PFSK-1 (cell line): ENCODE measurements around the gene TMEM209.

Source experiments
- FOXP2 ChIP-seq: optimal IDR thresholded peaks from 2 replicates; pipeline ENCODE3; 2011; ENCODE audit warnings: borderline replicate concordance, control low read depth, inconsistent platforms; ENCODE audit not compliant: insufficient read depth; ENCODE audit errors: extremely low read length, extremely low read depth
- POLR2AphosphoS5 ChIP-seq: IDR thresholded peaks from 2 replicates; pipeline ENCODE4 v1.6.1; 2012; ENCODE audit warnings: low read depth, mild to moderate bottlenecking, control low read depth, low read length, moderate library complexity
- SIN3A ChIP-seq: IDR thresholded peaks from 2 replicates; pipeline ENCODE4 v1.6.1; 2012; ENCODE audit warnings: mild to moderate bottlenecking, low read length, moderate library complexity, borderline replicate concordance; ENCODE audit not compliant: insufficient read depth
- TAF1 ChIP-seq: IDR thresholded peaks from 2 replicates; pipeline ENCODE4 v1.6.1; 2012; ENCODE audit warnings: low read length, control low read depth, borderline replicate concordance; ENCODE audit not compliant: insufficient read depth
- TF ChIP-seq, protein P1 (sequence below), 2 experiments: IDR thresholded peaks; 2 replicates each; pipeline versions ENCODE4 v1.6.1 to v1.8.0; 2011 to 2012; ENCODE audit warnings: low read depth in 2 of 2, low read length in 2 of 2, control low read depth in 1 of 2, inconsistent platforms in 1 of 2, mild to moderate bottlenecking in 1 of 2, moderate library complexity in 1 of 2; ENCODE audit not compliant: insufficient read depth in 1 of 2

TMEM209 gene

DNA sequence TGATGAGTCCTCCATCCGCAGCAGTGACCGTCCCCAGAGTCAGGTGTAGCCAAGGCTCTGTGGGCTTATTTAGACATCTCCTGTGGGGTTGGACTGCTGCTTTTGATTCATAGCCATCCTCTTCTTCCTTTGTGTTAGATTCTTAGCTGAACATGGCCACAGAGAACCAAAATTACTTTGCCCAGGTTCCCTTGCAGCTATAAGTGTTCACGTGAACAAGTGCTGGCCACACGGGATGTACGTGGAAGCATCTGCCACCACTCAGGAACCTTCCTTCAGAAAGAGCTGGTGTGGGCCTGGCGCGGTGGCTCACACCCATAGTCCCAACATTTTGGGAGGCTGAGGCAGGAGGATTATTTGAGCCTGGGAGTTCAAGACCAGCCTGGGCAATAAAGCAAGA is 49.1 kb downstream of the TMEM209 start:
- TF ChIP-seq, protein P1, sequence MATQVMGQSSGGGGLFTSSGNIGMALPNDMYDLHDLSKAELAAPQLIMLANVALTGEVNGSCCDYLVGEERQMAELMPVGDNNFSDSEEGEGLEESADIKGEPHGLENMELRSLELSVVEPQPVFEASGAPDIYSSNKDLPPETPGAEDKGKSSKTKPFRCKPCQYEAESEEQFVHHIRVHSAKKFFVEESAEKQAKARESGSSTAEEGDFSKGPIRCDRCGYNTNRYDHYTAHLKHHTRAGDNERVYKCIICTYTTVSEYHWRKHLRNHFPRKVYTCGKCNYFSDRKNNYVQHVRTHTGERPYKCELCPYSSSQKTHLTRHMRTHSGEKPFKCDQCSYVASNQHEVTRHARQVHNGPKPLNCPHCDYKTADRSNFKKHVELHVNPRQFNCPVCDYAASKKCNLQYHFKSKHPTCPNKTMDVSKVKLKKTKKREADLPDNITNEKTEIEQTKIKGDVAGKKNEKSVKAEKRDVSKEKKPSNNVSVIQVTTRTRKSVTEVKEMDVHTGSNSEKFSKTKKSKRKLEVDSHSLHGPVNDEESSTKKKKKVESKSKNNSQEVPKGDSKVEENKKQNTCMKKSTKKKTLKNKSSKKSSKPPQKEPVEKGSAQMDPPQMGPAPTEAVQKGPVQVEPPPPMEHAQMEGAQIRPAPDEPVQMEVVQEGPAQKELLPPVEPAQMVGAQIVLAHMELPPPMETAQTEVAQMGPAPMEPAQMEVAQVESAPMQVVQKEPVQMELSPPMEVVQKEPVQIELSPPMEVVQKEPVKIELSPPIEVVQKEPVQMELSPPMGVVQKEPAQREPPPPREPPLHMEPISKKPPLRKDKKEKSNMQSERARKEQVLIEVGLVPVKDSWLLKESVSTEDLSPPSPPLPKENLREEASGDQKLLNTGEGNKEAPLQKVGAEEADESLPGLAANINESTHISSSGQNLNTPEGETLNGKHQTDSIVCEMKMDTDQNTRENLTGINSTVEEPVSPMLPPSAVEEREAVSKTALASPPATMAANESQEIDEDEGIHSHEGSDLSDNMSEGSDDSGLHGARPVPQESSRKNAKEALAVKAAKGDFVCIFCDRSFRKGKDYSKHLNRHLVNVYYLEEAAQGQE (IDR thresholded peaks at IDR 0.05; ENCODE audit: insufficient read depth in 1 of 2, low read depth in 2 of 2, low read length in 2 of 2) = no peak
- no peak for TF ChIP-seq POLR2AphosphoS5
- TF ChIP-seq SIN3A = no peak
- no peak for TF ChIP-seq FOXP2
- no peak for TF ChIP-seq TAF1

DNA sequence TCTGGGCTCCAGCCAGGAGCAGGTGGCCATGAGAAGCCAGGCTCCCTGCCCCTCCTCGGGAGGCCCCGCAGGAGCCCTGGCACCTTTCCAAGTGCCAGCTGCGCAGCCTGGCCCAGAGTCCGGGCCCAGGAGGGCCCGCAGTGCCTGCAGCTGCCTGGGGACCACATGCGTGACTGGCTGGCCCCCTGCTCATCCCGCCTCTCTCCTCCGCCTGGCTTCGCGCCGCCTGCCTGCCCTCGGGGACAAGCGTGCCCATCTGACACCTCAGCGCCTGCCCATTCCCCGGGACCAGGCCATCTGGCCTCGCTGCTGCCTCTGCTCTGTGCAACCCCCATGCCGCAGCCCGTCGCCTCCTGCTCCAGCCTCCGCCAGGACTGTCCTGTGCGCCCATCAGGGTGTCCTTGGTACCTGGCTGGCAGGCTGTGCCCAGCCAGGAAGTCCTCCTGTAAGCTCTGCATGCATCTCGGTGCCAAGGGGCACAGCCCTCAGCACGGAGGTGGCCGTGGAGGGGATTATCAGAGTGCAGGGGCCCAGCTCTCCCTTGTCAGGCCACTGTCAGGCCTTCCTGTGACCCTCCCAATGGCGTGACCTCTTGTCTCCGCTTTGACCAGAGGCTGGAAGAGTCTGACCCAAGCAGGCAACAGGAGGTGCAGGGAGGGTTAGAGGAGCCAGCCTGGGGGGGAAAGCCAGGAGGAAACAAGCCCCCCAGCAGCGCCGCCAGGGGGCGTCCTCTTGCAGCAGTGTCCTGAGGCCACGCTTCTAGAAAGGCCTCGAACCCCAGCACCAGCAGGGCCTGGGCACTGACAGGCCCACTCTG is 50.5 kb downstream of the TMEM209 start:
- TF ChIP-seq SIN3A (no peak), TAF1 (no peak), FOXP2 (no peak), POLR2AphosphoS5 (no peak)
- TF ChIP-seq, protein P1 (IDR thresholded peaks at IDR 0.05; ENCODE audit: insufficient read depth in 1 of 2, low read depth in 2 of 2, low read length in 2 of 2) = no peak

DNA sequence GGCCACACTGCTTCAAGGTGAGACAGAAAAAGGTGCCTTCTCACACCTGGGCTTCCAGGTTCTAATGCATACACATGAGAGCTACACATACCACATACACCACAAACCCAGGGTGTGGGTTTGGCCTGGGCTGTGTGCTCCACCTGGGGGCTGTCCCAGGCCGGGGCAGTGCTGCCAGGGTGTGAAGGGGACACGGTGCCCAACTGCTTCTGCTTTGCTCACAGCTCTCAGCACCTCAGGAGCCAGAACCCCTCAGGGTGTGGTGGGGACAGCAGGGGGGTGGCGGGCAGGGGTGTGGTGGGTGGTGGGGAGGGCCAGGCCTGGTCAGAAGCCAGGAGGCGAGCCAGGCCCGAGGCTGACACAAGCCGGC is 51.1 kb downstream of the TMEM209 start:
- TF ChIP-seq FOXP2 (no peak), SIN3A (no peak), TAF1 (no peak), POLR2AphosphoS5 (no peak)
- TF ChIP-seq, protein P1 (IDR thresholded peaks at IDR 0.05; ENCODE audit: insufficient read depth in 1 of 2, low read depth in 2 of 2, low read length in 2 of 2) = no peak

DNA sequence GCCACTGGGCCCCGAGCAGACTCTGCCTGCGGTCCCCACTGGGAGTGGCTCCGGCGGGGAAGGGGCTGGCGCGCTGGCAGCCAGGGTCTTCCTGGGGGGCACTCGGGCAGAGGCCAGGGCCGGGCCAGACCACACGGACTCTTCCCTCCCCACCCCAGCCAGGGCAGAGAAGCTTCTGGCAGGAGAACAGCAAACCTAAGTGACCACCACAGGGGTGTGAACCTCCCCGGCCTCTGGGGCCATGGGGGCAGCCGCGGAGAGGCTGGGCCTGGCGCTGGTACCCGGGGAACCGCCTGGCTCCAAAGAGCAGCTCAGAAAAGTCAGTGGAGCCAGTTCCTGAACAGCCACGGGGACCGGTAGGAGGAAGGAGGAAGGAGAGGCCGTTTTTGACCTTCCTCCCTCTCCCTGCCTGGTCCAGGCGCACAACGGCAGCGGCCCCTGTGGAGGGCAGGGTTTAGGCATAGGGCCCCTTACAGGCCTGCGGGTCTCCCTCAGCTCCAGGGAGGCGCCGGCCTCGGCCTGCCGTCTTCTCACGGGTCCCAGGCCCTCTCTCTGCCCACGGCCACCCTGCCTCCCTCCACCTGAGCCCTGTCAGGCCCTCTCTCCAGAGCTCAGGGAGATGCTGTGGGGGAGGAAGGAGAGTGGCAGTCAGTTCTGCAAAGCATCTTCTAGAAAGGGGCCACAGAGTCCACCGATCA is 51.8 kb downstream of the TMEM209 start:
- TF ChIP-seq TAF1 = no peak
- TF ChIP-seq POLR2AphosphoS5 = no peak
- TF ChIP-seq, protein P1 (IDR thresholded peaks at IDR 0.05; ENCODE audit: insufficient read depth in 1 of 2, low read depth in 2 of 2, low read length in 2 of 2) = no peak
- TF ChIP-seq SIN3A = no peak
- TF ChIP-seq FOXP2 = no peak
